Right atrium auricular region (tissue), 2 donors: Measurements from ENCODE around the gene ZNF296. TPM values are rescaled to one million over a fixed set of nuclear protein-coding genes. Genes with fewer than 3 reads are reported as not detected.

Experiments used
- DNase-seq: peaks from one replicate; pipeline ENCODE4 v3.0.0-alpha.2; 2019; ENCODE audit warnings: low spot score
- H3K27ac ChIP-seq, 2 donors: fragments of 200-600 bp; sonication (generic); 1 replicate in 1 of 2; 2 replicates in 1 of 2; pipeline ENCODE4 v1.5.1; 2016 to 2019
- H3K27me3 ChIP-seq, 2 donors: fragments of 200-600 bp; sonication (generic); one replicate each; pipeline versions ENCODE4 v1.5.1 to v1.6.0; 2017 to 2019
- H3K36me3 ChIP-seq: fragments of 200-600 bp; sonication (generic); one replicate; pipeline ENCODE4 v1.5.1; 2016
- H3K4me1 ChIP-seq, 2 donors: fragments of 200-600 bp; sonication (generic); one replicate each; pipeline versions ENCODE4 v1.5.1 to v1.6.0; 2017 to 2019
- H3K4me3 ChIP-seq, 2 donors: fragments of 200-600 bp; sonication (generic); 1 replicate in 1 of 2; 2 replicates in 1 of 2; pipeline ENCODE4 v1.5.1; 2017 to 2019; ENCODE audit warnings: mild to moderate bottlenecking in 1 of 2, moderate library complexity in 1 of 2
- H3K9me3 ChIP-seq, 2 donors: fragments of 200-600 bp; sonication (generic); one replicate each; pipeline ENCODE4 v1.5.1; 2019
- total RNA-seq, 2 donors: library from RNA; depleted of rRNA; stranded (reverse); fragments of >200 nt; gene quantifications; one replicate each; pipeline ENCODE4 v1.1.0, GENCODE V29; 2016
- TF ChIP-seq, protein P1 (sequence below), 2 donors: fragments of 200-600 bp; sonication (generic); IDR thresholded peaks; one replicate each; pipeline ENCODE4 v1.5.1; 2019; ENCODE audit warnings: antibody characterized with exemption in 2 of 2

ZNF296 gene
- total RNA-seq, 2 donors from 2014 or later: 0.43 TPM; not detected in 1

- H3K36me3 ChIP-seq: no peaks in the 10 kb centered on the region
- H3K9me3 ChIP-seq: no peaks in the 10 kb centered on the region
- no peak overlapping the region for H3K4me3 ChIP-seq
- peaks cover 0 to 94% of the 10 kb centered on the region in 2 donors for H3K4me1 ChIP-seq
- H3K27ac ChIP-seq: peak overlapping the region; percentile 82 to 83
- TF ChIP-seq, protein P1, sequence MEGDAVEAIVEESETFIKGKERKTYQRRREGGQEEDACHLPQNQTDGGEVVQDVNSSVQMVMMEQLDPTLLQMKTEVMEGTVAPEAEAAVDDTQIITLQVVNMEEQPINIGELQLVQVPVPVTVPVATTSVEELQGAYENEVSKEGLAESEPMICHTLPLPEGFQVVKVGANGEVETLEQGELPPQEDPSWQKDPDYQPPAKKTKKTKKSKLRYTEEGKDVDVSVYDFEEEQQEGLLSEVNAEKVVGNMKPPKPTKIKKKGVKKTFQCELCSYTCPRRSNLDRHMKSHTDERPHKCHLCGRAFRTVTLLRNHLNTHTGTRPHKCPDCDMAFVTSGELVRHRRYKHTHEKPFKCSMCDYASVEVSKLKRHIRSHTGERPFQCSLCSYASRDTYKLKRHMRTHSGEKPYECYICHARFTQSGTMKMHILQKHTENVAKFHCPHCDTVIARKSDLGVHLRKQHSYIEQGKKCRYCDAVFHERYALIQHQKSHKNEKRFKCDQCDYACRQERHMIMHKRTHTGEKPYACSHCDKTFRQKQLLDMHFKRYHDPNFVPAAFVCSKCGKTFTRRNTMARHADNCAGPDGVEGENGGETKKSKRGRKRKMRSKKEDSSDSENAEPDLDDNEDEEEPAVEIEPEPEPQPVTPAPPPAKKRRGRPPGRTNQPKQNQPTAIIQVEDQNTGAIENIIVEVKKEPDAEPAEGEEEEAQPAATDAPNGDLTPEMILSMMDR (IDR thresholded peaks at IDR 0.05): no peak
- H3K27me3 ChIP-seq: no peaks in the 10 kb centered on the region
- DNase-seq: peak; percentile 81
Measured at GRCh38 chr19:45097776-45098520, 21.7 kb upstream of the ZNF296 start.

GRCh38 chr19:45097450-45097775, 21.1 kb upstream of the ZNF296 start:
- Histone ChIP-seq H3K4me1 (peaks cover 0 to 91% of the 10 kb centered on the region in 2 donors), H3K36me3 (no peaks in the 10 kb centered on the region), H3K27me3 (no peaks in the 10 kb centered on the region), H3K27ac (peak overlapping the region; percentile 82 to 83), H3K9me3 (no peaks in the 10 kb centered on the region), H3K4me3 (no peak overlapping the region)
- TF ChIP-seq, protein P1 (IDR thresholded peaks at IDR 0.05): no peak
- DNase-seq: no peak

GRCh38 chr19:45096700-45097099, 20.4 kb upstream of the ZNF296 start:
- Histone ChIP-seq H3K4me1 (peaks cover 0 to 88% of the 10 kb centered on the region in 2 donors), H3K36me3 (no peaks in the 10 kb centered on the region), H3K27me3 (no peaks in the 10 kb centered on the region), H3K27ac (peak overlapping the region; percentile 82 to 83), H3K4me3 (no peak overlapping the region), H3K9me3 (no peaks in the 10 kb centered on the region)
- TF ChIP-seq, protein P1 (IDR thresholded peaks at IDR 0.05): no peak
- DNase-seq: no peak

- peak overlapping the region; percentile 82 to 83 for H3K27ac ChIP-seq
- no peak overlapping the region for H3K4me3 ChIP-seq
- no peaks in the 10 kb centered on the region for H3K9me3 ChIP-seq
- DNase-seq: no peak
- H3K4me1 ChIP-seq: peaks cover 0 to 84% of the 10 kb centered on the region in 2 donors
- TF ChIP-seq, protein P1 (IDR thresholded peaks at IDR 0.05): no peak
- no peaks in the 10 kb centered on the region for H3K27me3 ChIP-seq
- no peaks in the 10 kb centered on the region for H3K36me3 ChIP-seq
Measured at GRCh38 chr19:45095496-45096413, 19.5 kb upstream of the ZNF296 start.

GRCh38 chr19:45094707-45095106, 18.4 kb upstream of the ZNF296 start:
- no peaks in the 10 kb centered on the region for H3K9me3 ChIP-seq
- H3K27me3 ChIP-seq: no peaks in the 10 kb centered on the region
- no peak for DNase-seq
- TF ChIP-seq, protein P1 (IDR thresholded peaks at IDR 0.05): no peak
- no peak overlapping the region for H3K27ac ChIP-seq
- H3K4me3 ChIP-seq: no peak overlapping the region
- peaks cover 8% of the 10 kb centered on the region for H3K36me3 ChIP-seq
- H3K4me1 ChIP-seq: peaks cover 0 to 75% of the 10 kb centered on the region in 2 donors
